HTERT RPE-1 (cell line): ENCODE measurements around the gene NBEAL1.
"Not testable (repeated sequence)": the region's sequence is repeated elsewhere in the genome, so short reads cannot be mapped to it uniquely, and the experiment has no call there.

Source experiments
- in situ Hi-C: fragments of 300-500 bp; cut with MboI; formaldehyde crosslinking; loops from 4 replicates; pipeline ENCODE4 v1.14.3; 2020; ENCODE audit warnings: low sequenced_read_pairs

Gene NBEAL1

GRCh38 chr2:203201426-203201825, 186.8 kb downstream of the NBEAL1 start:
- in situ Hi-C loops: no loop called here

GRCh38 chr2:203209538-203209937, 194.9 kb downstream of the NBEAL1 start:
- in situ Hi-C loops: no loop called here

GRCh38 chr2:203225423-203226039, 210.9 kb downstream of the NBEAL1 start:
- in situ Hi-C loops: no loop called here

- in situ Hi-C loops: not testable (repeated sequence)
These were observed 215.0 kb downstream of the NBEAL1 start for GRCh38 chr2:203229674-203230073.

GRCh38 chr2:203237346-203238238, 222.9 kb downstream of the NBEAL1 start:
- in situ Hi-C loops: no loop called here

- in situ Hi-C loops: no loop called here
These were observed 223.6 kb downstream of the NBEAL1 start for GRCh38 chr2:203238292-203238703.

- in situ Hi-C loops: no loop called here
These were observed 224.2 kb downstream of the NBEAL1 start, which contains the start of gene CYP20A1 for GRCh38 chr2:203238704-203239526. CYP20A1 (plus strand) TSS chr2:203239018; CDS start chr2:203239063, 45 bp downstream.

- in situ Hi-C loops: no loop called here
These were observed 225.8 kb downstream of the NBEAL1 start for GRCh38 chr2:203240491-203240890.

GRCh38 chr2:203242518-203242917, 227.8 kb downstream of the NBEAL1 start:
- in situ Hi-C loops: no loop called here

GRCh38 chr2:203246646-203247045, 232.0 kb downstream of the NBEAL1 start:
- in situ Hi-C loops: no loop called here

- in situ Hi-C loops: no loop called here
These were observed 238.1 kb downstream of the NBEAL1 start for GRCh38 chr2:203252818-203253217.

GRCh38 chr2:203253422-203254095, 238.9 kb downstream of the NBEAL1 start:
- in situ Hi-C loops: not testable (repeated sequence)

- in situ Hi-C loops: no loop called here
These were observed 246.9 kb downstream of the NBEAL1 start for GRCh38 chr2:203261326-203262159.
